Osteoblast (primary cell): ENCODE measurements around the gene NUP54. TPM values are rescaled to one million over a fixed set of nuclear protein-coding genes. Genes with fewer than 3 reads are reported as not detected.

Source experiments
- DNase-seq: peaks from one replicate; pipeline ENCODE4 v3.0.0; 2011; ENCODE audit warnings: low spot score, mixed read lengths; ENCODE audit not compliant: insufficient read length; ENCODE audit errors: missing footprints
- H2AFZ ChIP-seq: 2 replicates; pipeline ENCODE4 v1.6.0; 2011; ENCODE audit warnings: mild to moderate bottlenecking, low read length
- H3K27ac ChIP-seq: 2 replicates; pipeline ENCODE4 v1.5.1; 2011; ENCODE audit warnings: mild to moderate bottlenecking, low read depth, low read length, moderate library complexity
- H3K27me3 ChIP-seq: 2 replicates; pipeline ENCODE4 v1.6.0; 2012; ENCODE audit warnings: mild to moderate bottlenecking, control low read depth, inconsistent platforms, low read length, moderate library complexity; ENCODE audit not compliant: insufficient read depth
- H3K36me3 ChIP-seq: 2 replicates; pipeline ENCODE4 v1.5.1; 2011; ENCODE audit warnings: mild to moderate bottlenecking, low read length, control low read depth, moderate library complexity; ENCODE audit not compliant: insufficient read depth
- H3K4me1 ChIP-seq: 2 replicates; pipeline ENCODE4 v1.5.1; 2011; ENCODE audit warnings: mild to moderate bottlenecking, low read length, control low read depth, moderate library complexity; ENCODE audit not compliant: insufficient read depth
- H3K4me2 ChIP-seq: 2 replicates; pipeline ENCODE4 v1.6.0; 2011; ENCODE audit warnings: mild to moderate bottlenecking, low read length; ENCODE audit not compliant: insufficient read depth
- H3K4me3 ChIP-seq: fragments of 200-600 bp; sonication (generic); 3 replicates; pipeline ENCODE4 v1.5.1; 2012; ENCODE audit warnings: mild to moderate bottlenecking, low read length, inconsistent platforms; ENCODE audit not compliant: insufficient read depth
- H3K79me2 ChIP-seq: 2 replicates; pipeline ENCODE4 v1.6.0; 2012; ENCODE audit warnings: mild to moderate bottlenecking, low read length, control low read depth, inconsistent platforms; ENCODE audit not compliant: insufficient read depth
- H3K9me3 ChIP-seq: 2 replicates; pipeline ENCODE4 v1.5.1; 2011; ENCODE audit warnings: low read depth, low read length, control low read depth
- H4K20me1 ChIP-seq: 2 replicates; pipeline ENCODE4 v1.6.0; 2012; ENCODE audit warnings: mild to moderate bottlenecking, low read length, control low read depth; ENCODE audit not compliant: insufficient read depth
- total RNA-seq: library from RNA; depleted of rRNA; stranded (reverse); fragments of >200 nt; gene quantifications from 2 replicates; pipeline ENCODE4 v1.2.3, GENCODE V29; 2012
- TF ChIP-seq, protein P1 (sequence below): IDR thresholded peaks from 2 replicates; pipeline ENCODE4 v1.5.1; 2011; ENCODE audit warnings: mild to moderate bottlenecking, low read depth, low read length, moderate library complexity; ENCODE audit errors: extremely low read depth

Gene NUP54
- total RNA-seq, 1 donor = 52.8 TPM

DNA sequence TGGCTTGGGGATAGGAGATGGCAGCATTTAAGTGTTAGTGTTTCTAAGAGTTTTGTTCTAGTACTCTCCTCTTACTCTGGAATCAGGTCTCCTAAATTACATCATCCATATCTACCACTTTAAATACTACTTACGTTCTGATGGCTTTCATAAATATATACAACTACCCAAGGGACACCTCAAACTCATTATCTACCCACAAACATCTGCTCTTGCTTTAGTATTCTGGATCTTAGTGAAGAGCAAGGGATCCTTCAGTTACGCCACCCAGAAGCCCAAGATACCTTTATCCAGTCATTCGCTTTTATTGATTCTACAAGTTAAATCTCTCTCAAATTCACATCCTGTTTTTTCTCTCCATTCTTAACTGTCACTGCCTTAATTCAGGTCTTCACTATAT is 7.0 kb downstream of the NUP54 start:
- Histone ChIP-seq H3K4me2 (no peak overlapping the region), H4K20me1 (no peaks in the 10 kb centered on the region), H3K36me3 (peaks cover 28% of the 10 kb centered on the region), H3K4me3 (no peak overlapping the region), H3K9me3 (no peaks in the 10 kb centered on the region), H3K79me2 (peaks cover 70% of the 10 kb centered on the region), H3K27ac (no peak overlapping the region), H2AFZ (no peak overlapping the region), H3K4me1 (peaks cover 3% of the 10 kb centered on the region), H3K27me3 (no peaks in the 10 kb centered on the region)
- no peak for DNase-seq
- TF ChIP-seq, protein P1, sequence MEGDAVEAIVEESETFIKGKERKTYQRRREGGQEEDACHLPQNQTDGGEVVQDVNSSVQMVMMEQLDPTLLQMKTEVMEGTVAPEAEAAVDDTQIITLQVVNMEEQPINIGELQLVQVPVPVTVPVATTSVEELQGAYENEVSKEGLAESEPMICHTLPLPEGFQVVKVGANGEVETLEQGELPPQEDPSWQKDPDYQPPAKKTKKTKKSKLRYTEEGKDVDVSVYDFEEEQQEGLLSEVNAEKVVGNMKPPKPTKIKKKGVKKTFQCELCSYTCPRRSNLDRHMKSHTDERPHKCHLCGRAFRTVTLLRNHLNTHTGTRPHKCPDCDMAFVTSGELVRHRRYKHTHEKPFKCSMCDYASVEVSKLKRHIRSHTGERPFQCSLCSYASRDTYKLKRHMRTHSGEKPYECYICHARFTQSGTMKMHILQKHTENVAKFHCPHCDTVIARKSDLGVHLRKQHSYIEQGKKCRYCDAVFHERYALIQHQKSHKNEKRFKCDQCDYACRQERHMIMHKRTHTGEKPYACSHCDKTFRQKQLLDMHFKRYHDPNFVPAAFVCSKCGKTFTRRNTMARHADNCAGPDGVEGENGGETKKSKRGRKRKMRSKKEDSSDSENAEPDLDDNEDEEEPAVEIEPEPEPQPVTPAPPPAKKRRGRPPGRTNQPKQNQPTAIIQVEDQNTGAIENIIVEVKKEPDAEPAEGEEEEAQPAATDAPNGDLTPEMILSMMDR = no peak

DNA sequence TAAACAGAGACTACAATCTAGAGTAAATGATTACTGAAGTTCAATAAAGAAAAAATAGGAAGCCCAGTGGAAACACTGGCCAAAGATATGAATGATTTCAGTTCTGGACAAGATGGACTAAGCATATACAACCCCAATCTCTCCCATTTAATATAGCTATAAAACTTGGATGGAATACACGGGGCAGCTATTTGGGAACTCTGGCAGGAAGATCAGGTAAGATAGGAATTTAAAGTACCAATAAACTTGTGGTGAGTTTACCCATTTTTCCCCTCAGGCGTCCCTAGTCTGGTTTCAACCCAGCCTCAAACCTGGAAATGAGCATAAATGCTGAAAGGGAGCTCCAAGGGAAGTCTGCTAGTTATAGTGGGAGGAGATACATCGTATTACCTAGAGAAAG is 20.4 kb downstream of the NUP54 start:
- H2AFZ ChIP-seq = no peak overlapping the region
- no peak overlapping the region for H3K27ac ChIP-seq
- H3K4me3 ChIP-seq = no peak overlapping the region
- no peaks in the 10 kb centered on the region for H3K9me3 ChIP-seq
- no peaks in the 10 kb centered on the region for H3K4me1 ChIP-seq
- no peaks in the 10 kb centered on the region for H3K27me3 ChIP-seq
- H3K79me2 ChIP-seq = peaks cover 5% of the 10 kb centered on the region
- no peak overlapping the region for H3K4me2 ChIP-seq
- H3K36me3 ChIP-seq = peaks cover 30% of the 10 kb centered on the region
- TF ChIP-seq, protein P1 = no peak
- no peak for DNase-seq
- H4K20me1 ChIP-seq = no peaks in the 10 kb centered on the region

DNA sequence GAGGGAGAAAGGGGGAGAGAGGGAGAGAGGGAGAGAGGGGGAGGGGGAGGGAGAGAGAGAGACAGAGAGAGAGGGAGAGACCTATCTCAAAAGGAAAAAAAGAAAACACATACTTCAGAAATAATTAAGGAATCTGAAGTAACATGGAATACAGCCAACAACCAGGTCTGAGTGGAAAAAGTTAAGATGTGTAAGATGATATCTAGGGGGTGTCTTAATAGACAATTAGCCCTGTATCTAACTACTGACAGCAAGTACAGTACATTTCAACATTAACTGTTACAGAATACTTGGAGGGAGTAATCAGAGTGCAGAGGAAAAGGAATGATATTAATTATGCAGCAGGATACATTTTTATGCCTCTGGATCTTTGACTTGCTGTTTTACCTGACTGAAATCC is 22.4 kb downstream of the NUP54 start:
- H3K4me1 ChIP-seq = no peaks in the 10 kb centered on the region
- no peak overlapping the region for H3K27ac ChIP-seq
- no peak overlapping the region for H3K4me3 ChIP-seq
- peaks cover 5% of the 10 kb centered on the region for H3K79me2 ChIP-seq
- no peak overlapping the region for H2AFZ ChIP-seq
- no peaks in the 10 kb centered on the region for H3K27me3 ChIP-seq
- DNase-seq = no peak
- H3K9me3 ChIP-seq = no peaks in the 10 kb centered on the region
- H3K4me2 ChIP-seq = no peak overlapping the region
- H4K20me1 ChIP-seq = no peaks in the 10 kb centered on the region
- H3K36me3 ChIP-seq = peaks cover 27% of the 10 kb centered on the region
- TF ChIP-seq, protein P1 = no peak

DNA sequence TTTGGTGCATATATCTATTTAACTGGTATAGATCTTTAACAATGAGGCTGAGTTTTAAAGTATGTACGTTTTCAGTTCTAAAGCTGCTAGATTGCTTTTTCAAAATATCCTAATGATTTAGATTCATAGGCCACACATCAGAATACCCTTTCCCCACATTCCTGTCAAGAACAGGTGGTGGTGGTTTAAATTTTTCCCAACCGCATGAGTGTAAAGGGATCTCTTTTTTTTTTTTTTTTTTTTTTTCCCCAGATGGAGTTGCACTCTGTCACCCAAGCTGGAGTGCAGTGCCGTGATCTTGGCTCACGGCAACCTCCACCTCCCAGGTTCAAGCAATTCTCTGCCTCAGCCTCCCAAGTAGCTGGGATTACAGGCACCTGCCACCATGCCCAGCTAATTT is 28.0 kb downstream of the NUP54 start:
- Histone ChIP-seq H3K9me3 (no peaks in the 10 kb centered on the region), H3K79me2 (no peaks in the 10 kb centered on the region), H3K36me3 (peaks cover 34% of the 10 kb centered on the region), H3K27ac (no peak overlapping the region), H3K4me1 (no peaks in the 10 kb centered on the region), H3K27me3 (no peaks in the 10 kb centered on the region), H3K4me2 (no peak overlapping the region), H4K20me1 (no peaks in the 10 kb centered on the region), H3K4me3 (no peak overlapping the region), H2AFZ (no peak overlapping the region)
- no peak for DNase-seq
- TF ChIP-seq, protein P1 = no peak
